MM.1S (cell line): ENCODE data around the gene METTL17.

Experiments used
- EZH2phosphoT487 ChIP-seq: fragments of 300-600 bp; sonication (generic); IDR thresholded peaks from 2 replicates; pipeline ENCODE4 v1.6.1; 2018; ENCODE audit warnings: antibody characterized with exemption, low read length
- TF ChIP-seq, protein P1 (sequence below): fragments of 300-600 bp; sonication (generic); IDR thresholded peaks from 2 replicates; pipeline ENCODE4 v1.5.1; 2016; ENCODE audit warnings: antibody characterized with exemption, low read length, mixed read lengths

DNA sequence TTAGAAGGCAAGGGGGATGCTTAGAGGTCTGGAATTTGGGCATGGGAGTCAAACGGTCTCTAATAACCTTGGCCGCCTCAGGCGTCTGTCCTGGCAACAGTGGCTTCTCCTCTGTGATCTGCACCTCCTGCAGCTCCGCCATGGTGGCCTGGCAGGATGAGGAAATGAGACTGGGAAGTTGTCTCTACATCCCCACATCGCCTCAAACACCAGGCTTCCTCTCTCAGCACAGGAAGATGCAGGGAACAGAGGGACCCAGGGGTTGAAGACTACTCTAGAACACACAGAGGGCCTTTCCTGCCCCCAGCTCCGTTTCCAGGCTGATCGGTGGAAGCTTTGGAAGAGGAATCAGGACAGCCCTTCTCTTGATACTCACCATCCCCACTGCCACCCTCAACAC lies 33.4 kb downstream of the METTL17 start:
- TF ChIP-seq, protein P1, sequence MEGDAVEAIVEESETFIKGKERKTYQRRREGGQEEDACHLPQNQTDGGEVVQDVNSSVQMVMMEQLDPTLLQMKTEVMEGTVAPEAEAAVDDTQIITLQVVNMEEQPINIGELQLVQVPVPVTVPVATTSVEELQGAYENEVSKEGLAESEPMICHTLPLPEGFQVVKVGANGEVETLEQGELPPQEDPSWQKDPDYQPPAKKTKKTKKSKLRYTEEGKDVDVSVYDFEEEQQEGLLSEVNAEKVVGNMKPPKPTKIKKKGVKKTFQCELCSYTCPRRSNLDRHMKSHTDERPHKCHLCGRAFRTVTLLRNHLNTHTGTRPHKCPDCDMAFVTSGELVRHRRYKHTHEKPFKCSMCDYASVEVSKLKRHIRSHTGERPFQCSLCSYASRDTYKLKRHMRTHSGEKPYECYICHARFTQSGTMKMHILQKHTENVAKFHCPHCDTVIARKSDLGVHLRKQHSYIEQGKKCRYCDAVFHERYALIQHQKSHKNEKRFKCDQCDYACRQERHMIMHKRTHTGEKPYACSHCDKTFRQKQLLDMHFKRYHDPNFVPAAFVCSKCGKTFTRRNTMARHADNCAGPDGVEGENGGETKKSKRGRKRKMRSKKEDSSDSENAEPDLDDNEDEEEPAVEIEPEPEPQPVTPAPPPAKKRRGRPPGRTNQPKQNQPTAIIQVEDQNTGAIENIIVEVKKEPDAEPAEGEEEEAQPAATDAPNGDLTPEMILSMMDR, result no peak
- no peak for TF ChIP-seq EZH2phosphoT487
